Gastrocnemius medialis (tissue), 4 donors: Measurements from ENCODE around the gene DSC1. TPM values are rescaled to one million over a fixed set of nuclear protein-coding genes. Genes with fewer than 3 reads are reported as not detected.

Experiments used
- ATAC-seq, 2 donors: fragments of 150-250 bp; one replicate each; pipeline ENCODE4 v1.9.1; 2016
- DNase-seq, 2 donors: peaks; one replicate each; pipeline ENCODE4 v3.0.0-alpha.2; 2019
- H3K27ac ChIP-seq, 4 donors: fragments of 200-600 bp; sonication (generic); 1 replicate in 1 of 4; 2 replicates in 3 of 4; pipeline ENCODE4 v1.5.1; 2016 to 2018; ENCODE audit warnings: mild to moderate bottlenecking in 2 of 4, moderate library complexity in 1 of 4
- H3K27me3 ChIP-seq, 3 donors: fragments of 200-600 bp; sonication (generic) in 2 of 3; 1 replicate in 1 of 3; 2 replicates in 2 of 3; pipeline versions ENCODE4 v1.5.1 to v1.6.0; 2016 to 2019; ENCODE audit warnings: mild to moderate bottlenecking in 1 of 3, moderate library complexity in 1 of 3
- H3K36me3 ChIP-seq, 2 donors: fragments of 200-600 bp; sonication (generic) in 1 of 2; one replicate each; pipeline ENCODE4 v1.5.1; 2017 to 2018
- H3K4me1 ChIP-seq, 2 donors: fragments of 200-600 bp; sonication (generic) in 1 of 2; one replicate each; pipeline ENCODE4 v1.5.1; 2016 to 2017; ENCODE audit warnings: mild to moderate bottlenecking in 2 of 2
- H3K4me3 ChIP-seq, 4 donors: fragments of 200-600 bp; sonication (generic) in 3 of 4; 1 replicate in 1 of 4; 2 replicates in 3 of 4; pipeline ENCODE4 v1.5.1; 2016 to 2019; ENCODE audit warnings: mild to moderate bottlenecking in 2 of 4
- H3K9me3 ChIP-seq, 3 donors: fragments of 200-600 bp; sonication (generic) in 2 of 3; 1 replicate in 1 of 3; 2 replicates in 2 of 3; pipeline ENCODE4 v1.5.1; 2016 to 2019
- POLR2A ChIP-seq, 2 donors: fragments of 450-650 bp; IDR thresholded peaks; one replicate each; pipeline ENCODE4 v1.6.1; 2017; ENCODE audit warnings: antibody characterized with exemption in 2 of 2, mild to moderate bottlenecking in 2 of 2, moderate library complexity in 2 of 2
- in situ Hi-C, 4 donors: fragments of 200-750 bp; cut with MboI; loops; one replicate each; pipeline versions ENCODE4 v1.15.0 to v1.8.0; 2017; ENCODE audit warnings: low sequenced_read_pairs in 4 of 4
- intact Hi-C: fragments of 100-400 bp; cut with DNase I; formaldehyde crosslinking; loops from one replicate; pipeline ENCODE4 v1.15.1; 2023; ENCODE audit warnings: low total_unique reads
- total RNA-seq, 4 donors: library from RNA; depleted of rRNA; stranded (reverse); fragments of >200 nt; gene quantifications; one replicate each; pipeline versions ENCODE4 v1.1.0 to v1.2.3, GENCODE V29; 2016
- TF ChIP-seq, protein P1 (sequence below), 5 experiments: fragments of 450-650 bp in 3 of 5; fragments of 200-600 bp in 2 of 5; sonication (generic) in 2 of 5; IDR thresholded peaks in 4 of 5; conservative IDR thresholded peaks in 1 of 5; 1 replicate in 4 of 5; 2 replicates in 1 of 5; pipeline ENCODE4 v1.5.1; 2016 to 2019; ENCODE audit warnings: antibody characterized with exemption in 5 of 5, mild to moderate bottlenecking in 3 of 5, moderate library complexity in 3 of 5

Gene DSC1, protein sequence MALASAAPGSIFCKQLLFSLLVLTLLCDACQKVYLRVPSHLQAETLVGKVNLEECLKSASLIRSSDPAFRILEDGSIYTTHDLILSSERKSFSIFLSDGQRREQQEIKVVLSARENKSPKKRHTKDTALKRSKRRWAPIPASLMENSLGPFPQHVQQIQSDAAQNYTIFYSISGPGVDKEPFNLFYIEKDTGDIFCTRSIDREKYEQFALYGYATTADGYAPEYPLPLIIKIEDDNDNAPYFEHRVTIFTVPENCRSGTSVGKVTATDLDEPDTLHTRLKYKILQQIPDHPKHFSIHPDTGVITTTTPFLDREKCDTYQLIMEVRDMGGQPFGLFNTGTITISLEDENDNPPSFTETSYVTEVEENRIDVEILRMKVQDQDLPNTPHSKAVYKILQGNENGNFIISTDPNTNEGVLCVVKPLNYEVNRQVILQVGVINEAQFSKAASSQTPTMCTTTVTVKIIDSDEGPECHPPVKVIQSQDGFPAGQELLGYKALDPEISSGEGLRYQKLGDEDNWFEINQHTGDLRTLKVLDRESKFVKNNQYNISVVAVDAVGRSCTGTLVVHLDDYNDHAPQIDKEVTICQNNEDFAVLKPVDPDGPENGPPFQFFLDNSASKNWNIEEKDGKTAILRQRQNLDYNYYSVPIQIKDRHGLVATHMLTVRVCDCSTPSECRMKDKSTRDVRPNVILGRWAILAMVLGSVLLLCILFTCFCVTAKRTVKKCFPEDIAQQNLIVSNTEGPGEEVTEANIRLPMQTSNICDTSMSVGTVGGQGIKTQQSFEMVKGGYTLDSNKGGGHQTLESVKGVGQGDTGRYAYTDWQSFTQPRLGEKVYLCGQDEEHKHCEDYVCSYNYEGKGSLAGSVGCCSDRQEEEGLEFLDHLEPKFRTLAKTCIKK
- not detected for total RNA-seq

DNA sequence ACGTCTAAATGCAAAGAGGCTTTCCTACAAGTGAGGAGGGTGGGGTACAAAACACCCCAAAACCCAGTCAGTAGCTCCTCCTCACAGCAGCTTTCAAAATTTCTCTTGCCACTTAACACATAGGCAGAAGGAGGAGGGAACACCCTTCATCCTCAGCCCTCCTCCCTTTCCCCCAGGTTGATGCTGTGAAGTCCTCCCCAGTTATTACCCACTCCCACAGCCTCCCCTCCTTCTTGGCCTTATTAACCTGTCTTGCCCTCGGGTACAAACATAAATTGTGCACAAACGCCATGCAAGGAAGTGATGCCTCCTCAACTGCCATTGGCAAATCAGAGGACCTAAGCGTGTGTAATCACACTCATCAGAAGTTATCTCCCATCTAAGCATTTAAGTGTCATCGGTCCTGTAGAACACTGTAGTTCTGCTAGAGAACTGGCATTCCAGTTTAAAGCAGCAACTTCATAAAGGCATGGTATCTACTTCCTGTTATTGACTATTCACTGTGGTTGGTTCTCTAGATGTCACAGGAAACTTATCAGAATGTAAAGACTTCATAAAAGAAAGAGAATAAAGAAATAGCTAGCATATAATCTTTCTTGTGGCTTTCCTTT, at the start of gene DSC1:
DSC1 (minus strand) TSS at position 32 of the 611 bp plus-strand sequence. CDS start 262 bp downstream, outside the sequence.
- in situ Hi-C loops: no loop called here
- no peak for ATAC-seq
- no peak for TF ChIP-seq POLR2A (IDR thresholded peaks at IDR 0.05)
- TF ChIP-seq, protein P1, sequence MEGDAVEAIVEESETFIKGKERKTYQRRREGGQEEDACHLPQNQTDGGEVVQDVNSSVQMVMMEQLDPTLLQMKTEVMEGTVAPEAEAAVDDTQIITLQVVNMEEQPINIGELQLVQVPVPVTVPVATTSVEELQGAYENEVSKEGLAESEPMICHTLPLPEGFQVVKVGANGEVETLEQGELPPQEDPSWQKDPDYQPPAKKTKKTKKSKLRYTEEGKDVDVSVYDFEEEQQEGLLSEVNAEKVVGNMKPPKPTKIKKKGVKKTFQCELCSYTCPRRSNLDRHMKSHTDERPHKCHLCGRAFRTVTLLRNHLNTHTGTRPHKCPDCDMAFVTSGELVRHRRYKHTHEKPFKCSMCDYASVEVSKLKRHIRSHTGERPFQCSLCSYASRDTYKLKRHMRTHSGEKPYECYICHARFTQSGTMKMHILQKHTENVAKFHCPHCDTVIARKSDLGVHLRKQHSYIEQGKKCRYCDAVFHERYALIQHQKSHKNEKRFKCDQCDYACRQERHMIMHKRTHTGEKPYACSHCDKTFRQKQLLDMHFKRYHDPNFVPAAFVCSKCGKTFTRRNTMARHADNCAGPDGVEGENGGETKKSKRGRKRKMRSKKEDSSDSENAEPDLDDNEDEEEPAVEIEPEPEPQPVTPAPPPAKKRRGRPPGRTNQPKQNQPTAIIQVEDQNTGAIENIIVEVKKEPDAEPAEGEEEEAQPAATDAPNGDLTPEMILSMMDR (IDR thresholded peaks at IDR 0.05 in 4 of 5, conservative IDR thresholded peaks at IDR 0.05 in 1 of 5): no peak
- DNase-seq: no peak
- H3K27me3 ChIP-seq: no peaks in the 10 kb centered on the region
- H3K4me1 ChIP-seq: no peaks in the 10 kb centered on the region
- H3K36me3 ChIP-seq: no peaks in the 10 kb centered on the region
- no peak within 1 kb of the TSS for H3K4me3 ChIP-seq
- H3K27ac ChIP-seq: no peak within 1 kb of the TSS
- H3K9me3 ChIP-seq: no peaks in the 10 kb centered on the region
- intact Hi-C loops: no loop called here

DNA sequence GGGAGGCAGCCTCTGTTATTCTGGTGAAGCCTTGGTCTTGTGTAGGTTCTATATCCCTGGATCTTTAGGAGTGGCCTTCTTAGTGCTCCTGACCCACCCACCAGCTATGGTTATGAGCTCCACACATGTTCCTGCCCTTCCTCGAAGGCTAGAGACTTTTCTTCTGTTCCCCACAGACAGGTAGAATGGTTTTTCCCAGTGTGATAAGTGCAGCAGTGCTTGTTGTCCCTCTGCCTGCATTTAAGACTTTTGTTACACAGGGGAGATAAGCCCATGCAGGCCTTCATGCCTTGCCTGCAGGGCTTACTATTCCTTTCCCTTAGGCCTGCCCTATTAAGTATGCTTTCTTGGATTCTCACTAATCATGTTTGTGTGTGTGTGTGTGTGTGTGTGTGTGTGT, 48.4 kb upstream of the DSC1 start:
- Histone ChIP-seq H3K4me1 (no peaks in the 10 kb centered on the region), H3K4me3 (no peak overlapping the region), H3K36me3 (no peaks in the 10 kb centered on the region), H3K9me3 (no peaks in the 10 kb centered on the region), H3K27me3 (no peaks in the 10 kb centered on the region), H3K27ac (no peak overlapping the region)
- no peak for ATAC-seq
- in situ Hi-C loops: loop anchor here in 1 of 4 donors (25.0 kb wide), 1 partner anchor 101 kb away; the partner anchor contains the start of gene DSG1
- no peak for DNase-seq
- TF ChIP-seq POLR2A (IDR thresholded peaks at IDR 0.05): no peak
- TF ChIP-seq, protein P1 (IDR thresholded peaks at IDR 0.05 in 4 of 5, conservative IDR thresholded peaks at IDR 0.05 in 1 of 5): no peak
- intact Hi-C loops: no loop called here

DNA sequence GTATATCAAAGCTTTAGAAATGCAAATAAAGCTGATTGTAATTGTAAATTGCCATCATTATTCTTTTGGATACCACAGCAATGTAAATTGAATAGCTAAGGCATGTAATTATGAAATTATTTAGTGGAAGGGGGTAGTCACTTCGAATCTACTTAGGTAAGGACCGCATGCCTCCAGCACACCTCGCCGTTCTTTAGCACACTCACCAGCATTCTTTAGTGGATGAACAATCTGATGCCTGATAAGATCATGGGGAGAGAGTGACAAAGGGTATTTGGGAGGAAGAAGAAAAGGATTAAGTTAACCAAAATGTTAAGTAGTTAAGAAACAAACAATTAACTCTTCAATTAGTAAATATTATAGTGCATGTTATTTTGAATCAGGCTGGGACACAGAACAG, 46.4 kb upstream of the DSC1 start:
- no peak for TF ChIP-seq POLR2A (IDR thresholded peaks at IDR 0.05)
- TF ChIP-seq, protein P1 (IDR thresholded peaks at IDR 0.05 in 4 of 5, conservative IDR thresholded peaks at IDR 0.05 in 1 of 5): no peak
- in situ Hi-C loops: loop anchor here in 1 of 4 donors (25.0 kb wide), 1 partner anchor 103 kb away; the partner anchor contains the start of gene DSG1
- DNase-seq (no peak), ATAC-seq (no peak)
- H3K27me3 ChIP-seq: no peaks in the 10 kb centered on the region
- intact Hi-C loops: no loop called here
- no peaks in the 10 kb centered on the region for H3K36me3 ChIP-seq
- H3K4me3 ChIP-seq: no peak overlapping the region
- H3K27ac ChIP-seq: no peak overlapping the region
- H3K9me3 ChIP-seq: no peaks in the 10 kb centered on the region
- H3K4me1 ChIP-seq: no peaks in the 10 kb centered on the region

DNA sequence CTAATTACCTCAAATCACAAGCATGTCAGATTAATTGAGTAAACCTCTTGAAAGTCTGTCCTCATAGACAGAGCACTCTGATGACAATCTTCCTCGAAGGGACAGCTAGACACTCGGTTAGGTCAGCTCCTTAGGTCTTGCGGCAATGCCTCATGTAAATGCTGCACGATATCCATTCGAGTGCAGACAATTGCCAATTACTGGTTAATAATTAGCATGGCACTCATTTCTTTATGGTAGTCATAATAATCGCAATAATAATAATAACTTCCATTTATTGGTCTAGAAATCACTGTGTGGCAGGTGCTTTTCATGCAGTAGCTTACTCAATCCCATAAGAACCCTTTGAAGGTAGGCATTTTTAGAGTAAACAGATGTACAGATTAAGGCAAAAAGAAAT, 44.7 kb upstream of the DSC1 start:
- intact Hi-C loops (no loop called here), in situ Hi-C loops (loop anchor here in 1 of 4 donors (25.0 kb wide), 1 partner anchor 105 kb away; the partner anchor contains the start of gene DSG1)
- no peaks in the 10 kb centered on the region for H3K27me3 ChIP-seq
- H3K27ac ChIP-seq: no peak overlapping the region
- no peak for TF ChIP-seq POLR2A (IDR thresholded peaks at IDR 0.05)
- TF ChIP-seq, protein P1 (IDR thresholded peaks at IDR 0.05 in 4 of 5, conservative IDR thresholded peaks at IDR 0.05 in 1 of 5): no peak
- DNase-seq (no peak), ATAC-seq (no peak)
- H3K9me3 ChIP-seq: no peaks in the 10 kb centered on the region
- H3K4me3 ChIP-seq: no peak overlapping the region
- H3K4me1 ChIP-seq: no peaks in the 10 kb centered on the region
- no peaks in the 10 kb centered on the region for H3K36me3 ChIP-seq
